HFFc6 (cell line): ENCODE measurements around the gene ACSM5. TPM values are rescaled to one million over a fixed set of nuclear protein-coding genes. Genes with fewer than 3 reads are reported as not detected.

ENCODE experiments used
- DNase-seq: peaks from one replicate; pipeline ENCODE4 v3.0.0-alpha.2; 2018
- H3K27ac Mint-ChIP-seq: 2 replicates; pipeline ENCODE4 v1.8.0; 2020; ENCODE audit warnings: mild to moderate bottlenecking, mixed read lengths
- H3K27me3 Mint-ChIP-seq: 2 replicates; pipeline ENCODE4 v1.8.0; 2021; ENCODE audit warnings: mild to moderate bottlenecking, moderate library complexity, mixed read lengths; ENCODE audit not compliant: insufficient read depth
- H3K36me3 Mint-ChIP-seq: 2 replicates; pipeline ENCODE4 v1.8.0; 2021; ENCODE audit warnings: low read depth, mixed read lengths
- H3K4me1 Mint-ChIP-seq: 2 replicates; pipeline ENCODE4 v1.8.0; 2020; ENCODE audit warnings: low read depth, mixed read lengths
- H3K4me3 Mint-ChIP-seq: 2 replicates; pipeline ENCODE4 v1.8.0; 2020; ENCODE audit warnings: mild to moderate bottlenecking, moderate library complexity, mixed read lengths
- H3K9me3 Mint-ChIP-seq: 2 replicates; pipeline ENCODE4 v1.8.0; 2020; ENCODE audit warnings: mild to moderate bottlenecking, mixed read lengths
- total RNA-seq, 6 experiments: library from RNA; stranded (reverse); fragmentation: NEBNext Ultra II Directional; extraction: Animal tissue kit (Norgen Biotek cat#: 25700); gene quantifications; 2 replicates in 1 of 6; 3 replicates in 5 of 6; pipeline ENCODE4 v1.2.3, GENCODE V29; 2021
- TF ChIP-seq, protein P1 (sequence below): fragments of 200-600 bp; sonication (generic); IDR thresholded peaks from 2 replicates; pipeline ENCODE4 v1.5.0; 2021; ENCODE audit warnings: antibody characterized with exemption, mild to moderate bottlenecking

The ACSM5 gene
- total RNA-seq, 6 experiments from 2014 or later: not detected

DNA sequence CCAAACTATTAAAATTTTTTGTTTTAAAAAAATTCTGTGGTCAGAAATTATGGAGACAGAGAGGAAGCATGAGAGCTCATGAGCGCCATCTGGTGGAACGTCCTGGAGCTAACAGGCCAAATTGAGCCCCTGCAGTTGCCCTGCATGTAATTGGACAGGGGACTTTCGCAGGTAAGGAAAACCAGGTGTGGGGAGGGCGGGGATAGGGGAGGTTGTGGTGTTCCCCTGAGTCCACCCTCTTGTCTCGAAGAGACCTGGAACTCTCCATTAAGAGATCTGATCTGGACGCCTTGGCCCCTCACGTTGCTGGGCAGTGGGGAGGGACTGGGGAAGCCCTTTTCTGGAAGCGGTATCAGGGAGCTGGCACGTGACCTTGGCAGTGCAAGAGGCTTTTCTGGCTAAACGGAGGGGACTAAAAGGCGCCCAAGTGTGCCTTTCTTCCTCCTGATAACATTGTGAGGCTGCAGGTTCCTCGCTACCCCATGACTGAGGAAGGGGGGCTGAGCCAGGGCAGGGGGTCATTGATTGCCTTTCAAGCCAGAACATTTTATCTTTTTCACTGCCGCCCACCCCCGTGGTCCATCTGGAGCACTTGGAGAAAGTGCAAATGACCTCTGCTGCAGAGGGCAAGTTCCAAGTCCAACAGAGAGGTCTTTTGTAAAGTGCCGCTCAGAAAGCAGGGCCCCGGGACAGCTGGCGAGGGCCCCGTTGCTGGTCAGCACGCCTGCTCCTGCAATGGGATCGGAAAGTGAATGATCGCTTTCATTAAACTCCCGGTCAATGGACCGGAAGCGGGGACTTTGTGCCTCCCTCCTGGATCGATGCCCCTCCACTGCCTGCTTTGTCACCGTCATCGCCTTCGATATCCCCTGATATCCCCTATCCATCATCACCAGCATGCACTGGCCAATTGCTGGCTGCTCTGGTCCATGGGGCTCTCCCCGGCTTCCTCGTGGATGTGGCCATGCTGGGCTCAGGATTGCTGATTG, 23.2 kb upstream of the ACSM5 start:
- Mint-ChIP-seq H3K4me3 (no peak overlapping the region), H3K27ac (no peak overlapping the region), H3K27me3 (no peaks in the 10 kb centered on the region), H3K9me3 (no peaks in the 10 kb centered on the region), H3K36me3 (no peaks in the 10 kb centered on the region), H3K4me1 (no peaks in the 10 kb centered on the region)
- TF ChIP-seq, protein P1, sequence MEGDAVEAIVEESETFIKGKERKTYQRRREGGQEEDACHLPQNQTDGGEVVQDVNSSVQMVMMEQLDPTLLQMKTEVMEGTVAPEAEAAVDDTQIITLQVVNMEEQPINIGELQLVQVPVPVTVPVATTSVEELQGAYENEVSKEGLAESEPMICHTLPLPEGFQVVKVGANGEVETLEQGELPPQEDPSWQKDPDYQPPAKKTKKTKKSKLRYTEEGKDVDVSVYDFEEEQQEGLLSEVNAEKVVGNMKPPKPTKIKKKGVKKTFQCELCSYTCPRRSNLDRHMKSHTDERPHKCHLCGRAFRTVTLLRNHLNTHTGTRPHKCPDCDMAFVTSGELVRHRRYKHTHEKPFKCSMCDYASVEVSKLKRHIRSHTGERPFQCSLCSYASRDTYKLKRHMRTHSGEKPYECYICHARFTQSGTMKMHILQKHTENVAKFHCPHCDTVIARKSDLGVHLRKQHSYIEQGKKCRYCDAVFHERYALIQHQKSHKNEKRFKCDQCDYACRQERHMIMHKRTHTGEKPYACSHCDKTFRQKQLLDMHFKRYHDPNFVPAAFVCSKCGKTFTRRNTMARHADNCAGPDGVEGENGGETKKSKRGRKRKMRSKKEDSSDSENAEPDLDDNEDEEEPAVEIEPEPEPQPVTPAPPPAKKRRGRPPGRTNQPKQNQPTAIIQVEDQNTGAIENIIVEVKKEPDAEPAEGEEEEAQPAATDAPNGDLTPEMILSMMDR: peak; percentile 92
- DNase-seq: peak; percentile 27

DNA sequence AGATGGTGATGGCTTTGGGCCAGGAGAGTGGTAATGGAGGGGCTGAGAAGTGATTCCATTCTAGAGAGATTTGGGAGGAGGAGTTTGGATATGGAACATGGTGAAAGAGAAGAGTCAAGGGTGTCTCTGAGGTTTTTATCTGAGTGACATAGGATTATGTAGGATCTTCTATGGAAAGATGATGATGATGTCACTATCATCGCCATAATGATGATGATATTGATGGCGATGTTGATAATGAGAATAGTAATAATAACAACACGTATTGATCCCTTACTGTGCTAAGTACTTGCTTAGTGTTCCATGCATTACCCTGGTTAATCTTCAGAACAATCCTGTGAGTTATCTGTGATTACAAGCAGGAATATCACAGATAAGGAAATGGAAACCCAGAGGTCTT, 21.4 kb upstream of the ACSM5 start:
- Mint-ChIP-seq H3K27ac (no peak overlapping the region), H3K4me3 (no peak overlapping the region), H3K36me3 (no peaks in the 10 kb centered on the region), H3K9me3 (no peaks in the 10 kb centered on the region), H3K27me3 (no peaks in the 10 kb centered on the region), H3K4me1 (no peaks in the 10 kb centered on the region)
- TF ChIP-seq, protein P1: no peak
- DNase-seq: no peak

DNA sequence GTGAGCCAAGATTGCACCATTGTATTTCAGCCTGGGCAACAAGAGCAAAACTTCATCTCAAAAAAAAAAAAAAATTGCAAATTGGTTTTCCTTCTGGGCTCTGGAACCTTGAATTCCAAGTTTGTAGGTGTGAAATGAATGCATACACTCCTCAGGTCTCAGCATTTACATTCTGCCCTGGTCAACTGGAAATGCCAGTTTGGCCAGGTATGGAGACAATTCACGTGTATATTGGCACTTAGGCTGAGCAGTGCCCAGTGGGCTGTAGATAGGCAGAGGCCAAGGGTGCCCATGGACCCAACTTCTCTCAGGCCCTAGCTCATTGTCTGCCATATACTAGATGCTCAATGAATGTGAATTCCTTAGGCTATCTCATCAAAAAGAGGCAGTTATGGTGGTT, 20.5 kb upstream of the ACSM5 start:
- Mint-ChIP-seq H3K4me3 (no peak overlapping the region), H3K36me3 (no peaks in the 10 kb centered on the region), H3K27ac (no peak overlapping the region), H3K4me1 (no peaks in the 10 kb centered on the region), H3K9me3 (peaks cover 8% of the 10 kb centered on the region), H3K27me3 (no peaks in the 10 kb centered on the region)
- TF ChIP-seq, protein P1: no peak
- DNase-seq: no peak

DNA sequence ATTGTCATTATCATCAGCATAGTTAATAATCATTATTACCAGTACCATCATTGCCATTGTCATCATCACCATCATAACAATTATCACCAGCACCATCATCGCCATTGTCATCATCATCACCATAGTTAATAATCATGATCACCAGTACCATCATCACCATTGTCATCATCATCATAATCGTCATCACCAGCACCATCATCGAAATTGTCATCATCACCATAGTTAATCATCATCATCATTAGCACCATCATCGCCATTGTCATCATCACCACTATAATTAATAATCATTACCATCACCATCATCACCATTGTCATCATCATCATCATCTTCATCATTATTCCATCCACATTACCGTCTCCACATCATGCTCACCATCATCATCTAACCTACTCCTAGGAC, 18.3 kb upstream of the ACSM5 start:
- Mint-ChIP-seq H3K27me3 (no peaks in the 10 kb centered on the region), H3K36me3 (no peaks in the 10 kb centered on the region), H3K4me3 (no peak overlapping the region), H3K4me1 (no peaks in the 10 kb centered on the region), H3K9me3 (peaks cover 8% of the 10 kb centered on the region), H3K27ac (no peak overlapping the region)
- DNase-seq: no peak
- TF ChIP-seq, protein P1: no peak

DNA sequence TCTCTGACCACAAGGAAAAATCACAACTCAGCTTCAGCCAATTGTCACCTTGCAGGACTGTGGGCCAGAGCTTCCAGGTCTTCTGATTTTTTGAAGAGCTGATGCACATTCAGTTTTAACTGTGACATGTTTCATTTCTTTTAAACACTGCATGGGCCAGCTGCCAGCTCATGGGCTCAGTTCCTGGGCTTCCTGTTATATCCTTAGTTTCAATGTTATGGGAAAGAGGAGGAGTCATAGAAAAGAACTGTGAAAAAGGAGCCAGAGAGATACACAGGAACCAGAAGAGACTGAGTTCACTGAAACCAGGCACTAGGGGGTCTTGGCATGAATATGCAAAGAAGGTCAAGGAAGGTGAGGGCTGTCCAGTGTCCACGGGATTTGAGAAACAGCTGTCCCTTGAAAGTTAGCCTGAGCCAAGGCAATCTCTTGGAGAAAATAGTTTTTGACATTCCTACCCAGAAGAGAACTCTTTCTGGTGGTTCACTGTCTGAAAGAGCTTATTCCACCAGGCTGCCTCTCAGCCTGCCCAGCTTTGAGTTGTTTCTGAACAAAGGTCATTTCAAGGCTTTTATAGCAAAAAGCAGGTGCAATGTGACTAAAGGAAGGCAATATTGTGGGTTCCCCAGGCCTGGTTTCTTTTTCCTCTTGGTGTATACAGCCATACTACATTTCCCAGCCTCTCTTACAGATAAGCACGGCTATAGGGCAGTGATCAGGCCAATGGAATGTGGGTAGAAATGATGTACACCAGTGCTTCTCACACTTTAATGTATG, 15.3 kb upstream of the ACSM5 start:
- DNase-seq: no peak
- TF ChIP-seq, protein P1: no peak
- no peaks in the 10 kb centered on the region for H3K36me3 Mint-ChIP-seq
- H3K4me3 Mint-ChIP-seq: no peak overlapping the region
- H3K9me3 Mint-ChIP-seq: peaks cover 8% of the 10 kb centered on the region
- no peak overlapping the region for H3K27ac Mint-ChIP-seq
- no peaks in the 10 kb centered on the region for H3K4me1 Mint-ChIP-seq
- no peaks in the 10 kb centered on the region for H3K27me3 Mint-ChIP-seq
